GM12875 (cell line): Measurements from ENCODE around the gene GPR21.

Experiments used
- H3K4me3 ChIP-seq: one replicate; pipeline ENCODE4 v1.5.1; 2011; ENCODE audit warnings: low read depth, low read length, control low read depth
- CTCF ChIP-seq: IDR thresholded peaks from 2 replicates; pipeline ENCODE4 v1.5.1; 2011; ENCODE audit warnings: low read depth, mild to moderate bottlenecking, control low read depth, inconsistent platforms, low read length, moderate library complexity, borderline replicate concordance; ENCODE audit not compliant: insufficient read depth

Gene GPR21

GRCh38 chr9:123033352-123033751 lies at the start of gene GPR21:
Gene GPR21 (plus strand): TSS chr9:123033667. CDS start chr9:123034567, 900 bp downstream.
- no peak for TF ChIP-seq CTCF
- H3K4me3 ChIP-seq = no peak within 1 kb of the TSS

- TF ChIP-seq CTCF = no peak
- H3K4me3 ChIP-seq = no peak overlapping the region
Observed at GRCh38 chr9:122986010-122986409, 47.5 kb upstream of the GPR21 start.

GRCh38 chr9:122988141-122988540 lies 45.3 kb upstream of the GPR21 start:
- no peak for TF ChIP-seq CTCF
- no peak overlapping the region for H3K4me3 ChIP-seq

- H3K4me3 ChIP-seq = no peak overlapping the region
- TF ChIP-seq CTCF = no peak
Observed at GRCh38 chr9:122988920-122989621, 44.4 kb upstream of the GPR21 start.

- TF ChIP-seq CTCF = peak; percentile 36; the same call in 1 of the 2 replicates
- no peak overlapping the region for H3K4me3 ChIP-seq
Observed at GRCh38 chr9:122991370-122991830, 42.1 kb upstream of the GPR21 start.

GRCh38 chr9:122996586-122996985 lies 36.9 kb upstream of the GPR21 start:
- no peak overlapping the region for H3K4me3 ChIP-seq
- TF ChIP-seq CTCF = no peak

GRCh38 chr9:122998448-122998847 lies 35.0 kb upstream of the GPR21 start:
- TF ChIP-seq CTCF = no peak
- no peak overlapping the region for H3K4me3 ChIP-seq
